Keratinocyte (primary cell): Measurements from ENCODE around the gene ARHGEF35.
"Not testable (repeated sequence)": the region's sequence is repeated elsewhere in the genome, so short reads cannot be mapped to it uniquely, and the experiment has no call there.

Experiments used
- CTCF ChIP-seq, 3 experiments: IDR thresholded peaks in 1 of 3; conservative IDR thresholded peaks in 1 of 3; optimal IDR thresholded peaks in 1 of 3; 2 replicates in 2 of 3; 3 replicates in 1 of 3; pipeline versions ENCODE3 to v1.5.1; 2011; ENCODE audit warnings: low read length in 3 of 3, mild to moderate bottlenecking in 3 of 3, moderate library complexity in 2 of 3, control low read depth in 1 of 3, inconsistent platforms in 1 of 3; ENCODE audit not compliant: insufficient read depth in 2 of 3; ENCODE audit errors: extremely low read depth in 1 of 3
- EZH2 ChIP-seq: IDR thresholded peaks from one replicate; pipeline ENCODE4 v1.6.1; 2012; ENCODE audit warnings: inconsistent platforms, mild to moderate bottlenecking, low read length, moderate library complexity

DNA sequence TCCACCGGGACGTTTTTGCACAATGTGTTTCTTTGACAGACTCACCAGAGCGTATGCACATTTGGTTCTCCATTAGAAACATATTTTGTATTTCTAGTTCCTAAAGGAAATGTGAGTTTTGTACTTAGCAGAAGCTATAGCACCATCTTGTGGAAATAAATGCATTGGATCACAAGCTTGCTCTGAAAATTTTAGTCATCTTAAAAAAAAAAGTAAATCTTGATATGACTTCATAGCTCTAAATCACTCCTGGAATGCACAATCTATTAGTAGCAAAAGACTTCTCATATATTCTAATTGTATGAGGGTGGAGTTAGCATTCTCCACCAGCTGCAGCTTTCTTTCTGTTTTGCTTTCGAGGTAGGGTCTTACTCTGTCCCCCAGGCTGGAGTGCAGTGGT lies 23.5 kb upstream of the ARHGEF35 start:
- not testable (repeated sequence) for TF ChIP-seq CTCF (optimal IDR thresholded peaks at IDR 0.05 in 1 of 3, IDR thresholded peaks at IDR 0.05 in 1 of 3, conservative IDR thresholded peaks at IDR 0.05 in 1 of 3; ENCODE audit: extremely low read depth in 1 of 3, insufficient read depth in 2 of 3, low read length in 3 of 3); EZH2
